SU-DHL-6 (cell line): ENCODE results near the gene DACH1.

ENCODE experiments used
- H2AFZ ChIP-seq: fragments of 200-600 bp; sonication (generic); 2 replicates; pipeline ENCODE4 v1.6.1; 2014; ENCODE audit warnings: low read depth, mild to moderate bottlenecking, moderate library complexity, mixed read lengths, antibody characterized with exemption, low read length; ENCODE audit not compliant: severe bottlenecking
- H3F3A ChIP-seq: fragments of 200-600 bp; shearing (Covaris generic); 2 replicates; pipeline ENCODE4 v1.6.0; 2016; ENCODE audit warnings: antibody characterized with exemption, mild to moderate bottlenecking; ENCODE audit not compliant: insufficient read depth
- H3K27ac ChIP-seq: fragments of 200-600 bp; sonication (generic); 2 replicates; pipeline ENCODE4 v1.5.1; 2016; ENCODE audit warnings: low read depth, mild to moderate bottlenecking, low read length, moderate library complexity, mixed read lengths
- H3K27me3 ChIP-seq: fragments of 200-600 bp; sonication (generic), shearing (Covaris generic); 2 replicates; pipeline ENCODE4 v1.6.0; 2014; ENCODE audit warnings: mild to moderate bottlenecking, low read length
- H3K36me3 ChIP-seq: fragments of 200-600 bp; sonication (generic); 2 replicates; pipeline ENCODE4 v1.6.1; 2014; ENCODE audit warnings: mild to moderate bottlenecking, low read length, mixed read lengths
- H3K4me2 ChIP-seq: fragments of 300-600, 200-600 bp; shearing (Covaris generic), sonication (generic); 2 replicates; pipeline ENCODE4 v1.6.0; 2014; ENCODE audit warnings: low read length, low read depth, mild to moderate bottlenecking; ENCODE audit not compliant: poor library complexity, severe bottlenecking
- H3K4me3 ChIP-seq: fragments of 200-600 bp; sonication (generic); 2 replicates; pipeline ENCODE4 v1.5.1; 2014; ENCODE audit warnings: antibody characterized with exemption, low read length, mild to moderate bottlenecking, mixed read lengths; ENCODE audit not compliant: insufficient read depth, poor library complexity, severe bottlenecking
- H3K79me2 ChIP-seq: fragments of 200-600 bp; sonication (generic); 2 replicates; pipeline ENCODE4 v1.6.1; 2014; ENCODE audit warnings: mild to moderate bottlenecking, low read length, moderate library complexity; ENCODE audit not compliant: insufficient read depth
- H3K9ac ChIP-seq: fragments of 200-600 bp; sonication (generic); 2 replicates; pipeline ENCODE4 v1.7.0; 2014; ENCODE audit warnings: mild to moderate bottlenecking, low read length
- H3K9me2 ChIP-seq: fragments of 200-600 bp; sonication (generic); replicated peaks from 2 replicates; pipeline ENCODE4 v1.6.1; 2014; ENCODE audit warnings: low read length; ENCODE audit not compliant: insufficient read depth
- H3K9me3 ChIP-seq: fragments of 200-600 bp; sonication (generic); 2 replicates; pipeline ENCODE4 v1.6.1; 2014; ENCODE audit warnings: low read length, mixed read lengths; ENCODE audit not compliant: insufficient read depth
- H4K20me1 ChIP-seq: fragments of 200-600 bp; sonication (generic); 2 replicates; pipeline ENCODE4 v1.6.1; 2014; ENCODE audit warnings: low read depth, mild to moderate bottlenecking, antibody characterized with exemption, low read length, moderate library complexity, mixed read lengths
- CTCF ChIP-seq: fragments of 200-600 bp; sonication (generic); IDR thresholded peaks from one replicate; pipeline ENCODE4 v1.5.1; 2017; ENCODE audit warnings: antibody characterized with exemption, mild to moderate bottlenecking, low read length, moderate library complexity; ENCODE audit not compliant: insufficient read depth, poor library complexity, severe bottlenecking
- EZH2phosphoT487 ChIP-seq: fragments of 200-600 bp; sonication (generic), shearing (Covaris generic); conservative IDR thresholded peaks from 2 replicates; pipeline ENCODE4 v1.6.1; 2018; ENCODE audit warnings: mild to moderate bottlenecking, antibody characterized with exemption, low read length, moderate library complexity, mixed read lengths

Gene DACH1

GRCh38 chr13:71828117-71828516 is 38.9 kb downstream of the DACH1 start:
- no peak overlapping the region for H3K9ac ChIP-seq
- no peaks in the 10 kb centered on the region for H3K27me3 ChIP-seq
- no peak overlapping the region for H2AFZ ChIP-seq
- no peak overlapping the region for H3K4me2 ChIP-seq
- no peak overlapping the region for H3K27ac ChIP-seq
- no peaks in the 10 kb centered on the region for H3K9me3 ChIP-seq
- H4K20me1 ChIP-seq: no peaks in the 10 kb centered on the region
- TF ChIP-seq CTCF (no peak), EZH2phosphoT487 (no peak)
- H3K4me3 ChIP-seq: no peak overlapping the region
- no peaks in the 10 kb centered on the region for H3K36me3 ChIP-seq
- no peaks in the 10 kb centered on the region for H3F3A ChIP-seq
- H3K9me2 ChIP-seq: no peaks in the 10 kb centered on the region
- no peaks in the 10 kb centered on the region for H3K79me2 ChIP-seq

GRCh38 chr13:71827241-71827640 is 39.8 kb downstream of the DACH1 start:
- no peak for TF ChIP-seq CTCF
- TF ChIP-seq EZH2phosphoT487: no peak
- no peaks in the 10 kb centered on the region for H3K9me2 ChIP-seq
- H3K27me3 ChIP-seq: no peaks in the 10 kb centered on the region
- no peak overlapping the region for H2AFZ ChIP-seq
- no peaks in the 10 kb centered on the region for H4K20me1 ChIP-seq
- H3K9ac ChIP-seq: no peak overlapping the region
- no peak overlapping the region for H3K4me2 ChIP-seq
- H3F3A ChIP-seq: no peaks in the 10 kb centered on the region
- no peaks in the 10 kb centered on the region for H3K9me3 ChIP-seq
- no peak overlapping the region for H3K4me3 ChIP-seq
- no peaks in the 10 kb centered on the region for H3K36me3 ChIP-seq
- no peaks in the 10 kb centered on the region for H3K79me2 ChIP-seq
- H3K27ac ChIP-seq: no peak overlapping the region

- no peak overlapping the region for H3K9ac ChIP-seq
- no peaks in the 10 kb centered on the region for H4K20me1 ChIP-seq
These were observed 46.3 kb downstream of the DACH1 start for GRCh38 chr13:71820699-71821098.

More at GRCh38 chr13:71820699-71821098, 46.3 kb downstream of the DACH1 start:
- no peak for TF ChIP-seq CTCF
- TF ChIP-seq EZH2phosphoT487: no peak
- Histone ChIP-seq H3K79me2 (no peaks in the 10 kb centered on the region), H3K4me3 (no peak overlapping the region), H3K9me3 (no peaks in the 10 kb centered on the region), H3K9me2 (no peaks in the 10 kb centered on the region), H3K27ac (no peak overlapping the region), H2AFZ (no peak overlapping the region), H3K27me3 (no peaks in the 10 kb centered on the region), H3K4me2 (no peak overlapping the region), H3F3A (no peaks in the 10 kb centered on the region), H3K36me3 (no peaks in the 10 kb centered on the region)
